OCI-LY3 (cell line): ENCODE data around the gene ADAMTS2.

ENCODE experiments used
- H2AFZ ChIP-seq: fragments of 200-600, 300-600 bp; shearing (Covaris generic); 2 replicates; pipeline ENCODE4 v1.6.0; 2014; ENCODE audit warnings: antibody characterized with exemption, low read depth, low read length
- H3K27ac ChIP-seq: fragments of 200-600, 300-600 bp; sonication (generic); 2 replicates; pipeline ENCODE4 v1.5.1; 2014; ENCODE audit warnings: mild to moderate bottlenecking, low read length, moderate library complexity, mixed read lengths
- H3K27me3 ChIP-seq: fragments of 200-600, 300-600 bp; sonication (generic); 2 replicates; pipeline ENCODE4 v1.6.1; 2014; ENCODE audit warnings: low read depth, low read length, mixed read lengths
- H3K36me3 ChIP-seq: fragments of 200-600, 300-600 bp; sonication (generic); replicated peaks from 2 replicates; pipeline ENCODE3; 2014; ENCODE audit warnings: low read depth, low read length, mixed read lengths
- H3K4me1 ChIP-seq: fragments of 300-600, 200-600 bp; sonication (generic); 2 replicates; pipeline ENCODE4 v1.6.1; 2014; ENCODE audit warnings: low read length, mixed read lengths
- H3K4me2 ChIP-seq: fragments of 200-600, 300-600 bp; sonication (generic); 2 replicates; pipeline ENCODE4 v1.6.1; 2014; ENCODE audit warnings: low read length, mixed read lengths
- H3K4me3 ChIP-seq: fragments of 300-600, 200-600 bp; sonication (generic); 2 replicates; pipeline ENCODE4 v1.5.1; 2014; ENCODE audit warnings: antibody characterized with exemption, mild to moderate bottlenecking, low read length, moderate library complexity
- H3K79me2 ChIP-seq: fragments of 300-600, 200-600 bp; shearing (Covaris generic); 2 replicates; pipeline ENCODE4 v1.6.1; 2014; ENCODE audit warnings: mild to moderate bottlenecking, low read length, mixed read lengths
- H3K9ac ChIP-seq: fragments of 300-600, 200-600 bp; shearing (Covaris generic); 2 replicates; pipeline ENCODE4 v1.6.0; 2014; ENCODE audit warnings: mild to moderate bottlenecking, low read length, moderate library complexity
- H3K9me3 ChIP-seq: fragments of 200-600, 300-600 bp; shearing (Covaris generic); 2 replicates; pipeline ENCODE4 v1.6.1; 2014; ENCODE audit warnings: low read length, mixed read lengths; ENCODE audit not compliant: insufficient read depth
- H4K20me1 ChIP-seq: fragments of 200-600, 300-600 bp; sonication (generic); 2 replicates; pipeline ENCODE4 v1.6.1; 2016; ENCODE audit warnings: low read length, mixed read lengths; ENCODE audit not compliant: insufficient read depth
- CTCF ChIP-seq: fragments of 200-600, 300-600 bp; sonication (generic); IDR thresholded peaks from 2 replicates; pipeline ENCODE4 v1.5.1; 2014; ENCODE audit warnings: antibody characterized with exemption, low read length, low read depth
- EZH2phosphoT487 ChIP-seq: fragments of 200-600 bp; shearing (Covaris generic); IDR thresholded peaks from 2 replicates; pipeline ENCODE4 v1.6.1; 2018; ENCODE audit warnings: antibody characterized with exemption, mixed run types, low read depth

The ADAMTS2 gene

GRCh38 chr5:179311091-179311470 lies 34.2 kb downstream of the ADAMTS2 start:
- Histone ChIP-seq H3K4me2 (no peak overlapping the region), H3K27me3 (no peaks in the 10 kb centered on the region), H2AFZ (no peak overlapping the region), H4K20me1 (no peaks in the 10 kb centered on the region), H3K79me2 (no peaks in the 10 kb centered on the region), H3K9me3 (no peaks in the 10 kb centered on the region), H3K9ac (no peak overlapping the region), H3K27ac (no peak overlapping the region), H3K4me1 (no peaks in the 10 kb centered on the region), H3K4me3 (no peak overlapping the region), H3K36me3 (no peaks in the 10 kb centered on the region)
- no peak for TF ChIP-seq EZH2phosphoT487

- Histone ChIP-seq H3K9ac (no peak overlapping the region), H3K4me2 (no peak overlapping the region), H3K36me3 (no peaks in the 10 kb centered on the region), H3K27ac (no peak overlapping the region), H2AFZ (no peak overlapping the region), H3K79me2 (no peaks in the 10 kb centered on the region), H4K20me1 (no peaks in the 10 kb centered on the region), H3K9me3 (no peaks in the 10 kb centered on the region), H3K4me1 (no peaks in the 10 kb centered on the region), H3K27me3 (no peaks in the 10 kb centered on the region), H3K4me3 (no peak overlapping the region)
- no peak for TF ChIP-seq CTCF
- no peak for TF ChIP-seq EZH2phosphoT487
Observed at GRCh38 chr5:179310439-179311090, 34.7 kb downstream of the ADAMTS2 start.

GRCh38 chr5:179309751-179310320 lies 35.4 kb downstream of the ADAMTS2 start:
- H3K9me3 ChIP-seq: no peaks in the 10 kb centered on the region
- H3K27ac ChIP-seq: no peak overlapping the region
- no peaks in the 10 kb centered on the region for H3K79me2 ChIP-seq
- H2AFZ ChIP-seq: no peak overlapping the region
- H3K27me3 ChIP-seq: no peaks in the 10 kb centered on the region
- no peaks in the 10 kb centered on the region for H3K36me3 ChIP-seq
- TF ChIP-seq CTCF (no peak), EZH2phosphoT487 (no peak)
- no peak overlapping the region for H3K4me3 ChIP-seq
- H4K20me1 ChIP-seq: no peaks in the 10 kb centered on the region
- H3K4me1 ChIP-seq: no peaks in the 10 kb centered on the region
- H3K4me2 ChIP-seq: no peak overlapping the region
- H3K9ac ChIP-seq: no peak overlapping the region

GRCh38 chr5:179309383-179309670 lies 35.9 kb downstream of the ADAMTS2 start:
- Histone ChIP-seq H4K20me1 (no peaks in the 10 kb centered on the region), H2AFZ (no peak overlapping the region), H3K27ac (no peak overlapping the region), H3K4me2 (no peak overlapping the region), H3K4me3 (no peak overlapping the region), H3K9me3 (no peaks in the 10 kb centered on the region), H3K36me3 (no peaks in the 10 kb centered on the region), H3K27me3 (no peaks in the 10 kb centered on the region), H3K9ac (no peak overlapping the region), H3K79me2 (no peaks in the 10 kb centered on the region), H3K4me1 (no peaks in the 10 kb centered on the region)
- no peak for TF ChIP-seq CTCF
- TF ChIP-seq EZH2phosphoT487: no peak
